Osteoblast (primary cell): ENCODE measurements around the gene KLF9. TPM values are rescaled to one million over a fixed set of nuclear protein-coding genes. Genes with fewer than 3 reads are reported as not detected.

Experiments
- DNase-seq: peaks from one replicate; pipeline ENCODE4 v3.0.0; 2011; ENCODE audit warnings: low spot score, mixed read lengths; ENCODE audit not compliant: insufficient read length; ENCODE audit errors: missing footprints
- H2AFZ ChIP-seq: 2 replicates; pipeline ENCODE4 v1.6.0; 2011; ENCODE audit warnings: mild to moderate bottlenecking, low read length
- H3K27ac ChIP-seq: 2 replicates; pipeline ENCODE4 v1.5.1; 2011; ENCODE audit warnings: mild to moderate bottlenecking, low read depth, low read length, moderate library complexity
- H3K27me3 ChIP-seq: 2 replicates; pipeline ENCODE4 v1.6.0; 2012; ENCODE audit warnings: mild to moderate bottlenecking, control low read depth, inconsistent platforms, low read length, moderate library complexity; ENCODE audit not compliant: insufficient read depth
- H3K36me3 ChIP-seq: 2 replicates; pipeline ENCODE4 v1.5.1; 2011; ENCODE audit warnings: mild to moderate bottlenecking, low read length, control low read depth, moderate library complexity; ENCODE audit not compliant: insufficient read depth
- H3K4me1 ChIP-seq: 2 replicates; pipeline ENCODE4 v1.5.1; 2011; ENCODE audit warnings: mild to moderate bottlenecking, low read length, control low read depth, moderate library complexity; ENCODE audit not compliant: insufficient read depth
- H3K4me2 ChIP-seq: 2 replicates; pipeline ENCODE4 v1.6.0; 2011; ENCODE audit warnings: mild to moderate bottlenecking, low read length; ENCODE audit not compliant: insufficient read depth
- H3K4me3 ChIP-seq: fragments of 200-600 bp; sonication (generic); 3 replicates; pipeline ENCODE4 v1.5.1; 2012; ENCODE audit warnings: mild to moderate bottlenecking, low read length, inconsistent platforms; ENCODE audit not compliant: insufficient read depth
- H3K79me2 ChIP-seq: 2 replicates; pipeline ENCODE4 v1.6.0; 2012; ENCODE audit warnings: mild to moderate bottlenecking, low read length, control low read depth, inconsistent platforms; ENCODE audit not compliant: insufficient read depth
- H3K9me3 ChIP-seq: 2 replicates; pipeline ENCODE4 v1.5.1; 2011; ENCODE audit warnings: low read depth, low read length, control low read depth
- H4K20me1 ChIP-seq: 2 replicates; pipeline ENCODE4 v1.6.0; 2012; ENCODE audit warnings: mild to moderate bottlenecking, low read length, control low read depth; ENCODE audit not compliant: insufficient read depth
- total RNA-seq: library from RNA; depleted of rRNA; stranded (reverse); fragments of >200 nt; gene quantifications from 2 replicates; pipeline ENCODE4 v1.2.3, GENCODE V29; 2012
- TF ChIP-seq, protein P1 (sequence below): IDR thresholded peaks from 2 replicates; pipeline ENCODE4 v1.5.1; 2011; ENCODE audit warnings: mild to moderate bottlenecking, low read depth, low read length, moderate library complexity; ENCODE audit errors: extremely low read depth

Gene KLF9
- total RNA-seq, 1 donor: 51.8 TPM

DNA sequence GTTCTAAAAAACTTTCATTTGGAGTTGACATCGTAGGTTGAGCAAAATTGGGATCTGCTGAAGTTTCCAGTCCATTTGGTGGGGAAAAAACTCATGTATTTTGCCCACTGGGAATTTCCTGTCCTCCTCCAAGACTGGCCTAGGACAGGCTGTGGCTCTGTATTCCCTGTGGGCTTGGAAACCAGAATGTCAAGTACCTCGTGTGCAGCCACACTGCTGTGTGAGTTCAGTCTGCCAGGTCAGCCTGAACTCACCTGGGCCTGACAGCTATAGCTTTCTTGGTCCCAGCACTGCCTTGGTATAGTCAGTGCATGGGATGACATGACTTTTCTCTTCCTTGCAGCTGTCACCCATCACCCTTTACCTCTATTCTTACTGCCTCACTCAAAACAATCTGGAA lies 35.0 kb upstream of the KLF9 start:
- Histone ChIP-seq H3K4me3 (no peak overlapping the region), H3K79me2 (no peaks in the 10 kb centered on the region), H3K36me3 (no peaks in the 10 kb centered on the region), H3K4me2 (no peak overlapping the region), H4K20me1 (no peaks in the 10 kb centered on the region), H3K27ac (no peak overlapping the region), H3K4me1 (no peaks in the 10 kb centered on the region), H3K9me3 (no peaks in the 10 kb centered on the region), H3K27me3 (no peaks in the 10 kb centered on the region), H2AFZ (no peak overlapping the region)
- no peak for DNase-seq
- TF ChIP-seq, protein P1, sequence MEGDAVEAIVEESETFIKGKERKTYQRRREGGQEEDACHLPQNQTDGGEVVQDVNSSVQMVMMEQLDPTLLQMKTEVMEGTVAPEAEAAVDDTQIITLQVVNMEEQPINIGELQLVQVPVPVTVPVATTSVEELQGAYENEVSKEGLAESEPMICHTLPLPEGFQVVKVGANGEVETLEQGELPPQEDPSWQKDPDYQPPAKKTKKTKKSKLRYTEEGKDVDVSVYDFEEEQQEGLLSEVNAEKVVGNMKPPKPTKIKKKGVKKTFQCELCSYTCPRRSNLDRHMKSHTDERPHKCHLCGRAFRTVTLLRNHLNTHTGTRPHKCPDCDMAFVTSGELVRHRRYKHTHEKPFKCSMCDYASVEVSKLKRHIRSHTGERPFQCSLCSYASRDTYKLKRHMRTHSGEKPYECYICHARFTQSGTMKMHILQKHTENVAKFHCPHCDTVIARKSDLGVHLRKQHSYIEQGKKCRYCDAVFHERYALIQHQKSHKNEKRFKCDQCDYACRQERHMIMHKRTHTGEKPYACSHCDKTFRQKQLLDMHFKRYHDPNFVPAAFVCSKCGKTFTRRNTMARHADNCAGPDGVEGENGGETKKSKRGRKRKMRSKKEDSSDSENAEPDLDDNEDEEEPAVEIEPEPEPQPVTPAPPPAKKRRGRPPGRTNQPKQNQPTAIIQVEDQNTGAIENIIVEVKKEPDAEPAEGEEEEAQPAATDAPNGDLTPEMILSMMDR: no peak

DNA sequence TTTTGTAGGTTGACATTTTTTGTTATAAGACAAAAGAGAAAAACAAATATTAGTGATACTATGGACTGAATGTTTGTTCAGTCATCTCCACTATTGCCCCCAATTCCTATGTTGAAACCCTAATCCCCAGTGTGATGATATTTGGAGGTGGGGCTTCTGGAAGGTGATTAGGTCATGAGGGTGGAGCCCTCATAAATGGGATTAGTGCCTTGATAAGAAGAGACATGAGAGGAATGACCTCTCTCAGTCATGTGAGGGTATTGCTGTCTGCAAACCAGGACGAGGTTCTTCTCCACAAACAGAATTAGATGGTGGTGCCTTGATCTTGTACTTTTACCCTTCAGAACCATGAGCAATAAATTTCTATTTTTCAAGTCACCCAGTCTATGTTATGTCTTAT lies 34.5 kb upstream of the KLF9 start:
- no peak overlapping the region for H3K4me2 ChIP-seq
- H3K27me3 ChIP-seq: no peaks in the 10 kb centered on the region
- no peaks in the 10 kb centered on the region for H3K79me2 ChIP-seq
- H3K9me3 ChIP-seq: no peaks in the 10 kb centered on the region
- H3K27ac ChIP-seq: no peak overlapping the region
- no peak overlapping the region for H3K4me3 ChIP-seq
- no peaks in the 10 kb centered on the region for H3K4me1 ChIP-seq
- DNase-seq: no peak
- H3K36me3 ChIP-seq: no peaks in the 10 kb centered on the region
- H2AFZ ChIP-seq: no peak overlapping the region
- TF ChIP-seq, protein P1: no peak
- no peaks in the 10 kb centered on the region for H4K20me1 ChIP-seq

DNA sequence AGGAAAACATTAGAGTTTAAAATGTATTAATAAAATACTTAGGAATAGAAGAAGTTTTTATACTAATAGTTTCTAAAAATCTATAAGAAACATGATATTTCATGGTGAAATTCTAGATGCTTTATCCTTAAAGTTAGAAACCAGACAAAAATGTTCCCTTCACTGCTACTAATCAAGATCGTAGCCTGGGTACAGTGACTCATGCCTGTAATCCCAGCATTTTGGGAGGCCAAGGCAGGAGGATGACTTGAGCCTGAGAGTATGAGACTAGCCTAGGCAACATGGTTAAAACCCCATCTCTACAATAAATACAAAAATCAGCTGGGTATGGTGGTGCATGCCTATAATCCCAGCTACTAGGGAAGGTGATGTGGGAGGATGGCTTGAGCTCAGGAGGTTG lies 30.4 kb upstream of the KLF9 start:
- H3K79me2 ChIP-seq: no peaks in the 10 kb centered on the region
- H3K27me3 ChIP-seq: no peaks in the 10 kb centered on the region
- no peak for DNase-seq
- H3K4me2 ChIP-seq: no peak overlapping the region
- no peak overlapping the region for H3K27ac ChIP-seq
- no peaks in the 10 kb centered on the region for H3K4me1 ChIP-seq
- H3K9me3 ChIP-seq: no peaks in the 10 kb centered on the region
- H4K20me1 ChIP-seq: no peaks in the 10 kb centered on the region
- no peaks in the 10 kb centered on the region for H3K36me3 ChIP-seq
- TF ChIP-seq, protein P1: no peak
- no peak overlapping the region for H2AFZ ChIP-seq
- H3K4me3 ChIP-seq: no peak overlapping the region

DNA sequence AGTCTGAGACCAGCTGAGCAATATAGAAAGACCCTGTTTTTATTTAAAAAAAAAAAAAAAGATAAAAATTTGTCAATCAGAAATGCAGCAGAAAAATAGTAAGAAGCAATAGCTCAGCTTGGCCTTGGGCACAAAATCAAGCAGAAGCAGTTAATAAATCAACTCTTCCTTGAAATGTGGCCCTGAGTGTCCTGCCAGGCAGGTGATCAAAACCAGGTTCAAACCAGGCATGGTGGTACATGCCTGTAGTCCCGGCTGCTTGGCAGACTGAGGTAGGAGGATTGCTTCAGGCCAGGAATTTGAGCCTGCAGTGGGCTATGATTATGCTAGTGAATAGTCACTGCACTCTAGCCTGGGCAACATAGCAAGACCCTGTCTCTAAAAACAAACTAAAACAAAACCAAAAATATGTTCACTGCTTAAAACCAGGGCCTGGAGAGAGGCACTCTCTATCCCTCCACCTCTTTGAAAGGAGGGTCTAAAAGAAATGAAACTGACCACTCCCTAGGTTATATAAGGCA lies 27.9 kb upstream of the KLF9 start:
- Histone ChIP-seq H3K36me3 (no peaks in the 10 kb centered on the region), H3K79me2 (no peaks in the 10 kb centered on the region), H3K4me2 (no peak overlapping the region), H4K20me1 (no peaks in the 10 kb centered on the region), H3K4me3 (no peak overlapping the region), H3K27ac (no peak overlapping the region), H3K4me1 (peaks cover 3% of the 10 kb centered on the region), H3K9me3 (no peaks in the 10 kb centered on the region), H2AFZ (no peak overlapping the region), H3K27me3 (no peaks in the 10 kb centered on the region)
- no peak for DNase-seq
- TF ChIP-seq, protein P1: no peak
